Colonic mucosa (tissue), 4 donors: ENCODE measurements around the gene ANK3. TPM values are rescaled to one million over a fixed set of nuclear protein-coding genes. Genes with fewer than 3 reads are reported as not detected.

Experiments used
- DNase-seq: peaks from one replicate; pipeline ENCODE4 v3.0.0-alpha.2; 2020
- H3K27ac ChIP-seq: fragments of 200-600 bp; one replicate; pipeline ENCODE4 v1.8.0; 2021
- H3K27me3 ChIP-seq: fragments of 200-600 bp; one replicate; pipeline ENCODE4 v1.8.0; 2021
- H3K36me3 ChIP-seq: fragments of 200-600 bp; one replicate; pipeline ENCODE4 v1.8.0; 2021
- H3K4me1 ChIP-seq: fragments of 200-600 bp; one replicate; pipeline ENCODE4 v1.8.0; 2021; ENCODE audit warnings: mild to moderate bottlenecking
- H3K4me3 ChIP-seq: fragments of 200-600 bp; one replicate; pipeline ENCODE4 v1.8.0; 2021
- H3K9ac ChIP-seq, 2 donors: one replicate each; pipeline ENCODE4 v1.7.0; 2013; ENCODE audit warnings: control low read depth in 2 of 2, low read depth in 2 of 2, low read length in 2 of 2
- H3K9me3 ChIP-seq: fragments of 200-600 bp; one replicate; pipeline ENCODE4 v1.8.0; 2021
- CTCF ChIP-seq: fragments of 200-600 bp; IDR thresholded peaks from one replicate; pipeline ENCODE4 v1.8.0; 2022; ENCODE audit warnings: antibody characterized with exemption, mild to moderate bottlenecking
- intact Hi-C: fragments of 100-400 bp; cut with DNase I; formaldehyde crosslinking; loops from one replicate; pipeline ENCODE4 v1.14.1; 2022
- total RNA-seq, 2 donors: library from RNA; stranded (reverse); fragmentation: NEBNext Ultra II Directional in 1 of 2; extraction: Animal tissue kit (Norgen Biotek cat#: 25700) in 1 of 2; gene quantifications; one replicate each; pipeline ENCODE4 v1.2.1, GENCODE V29; 2021
- donor health status: healthy.
- donor health status: DM: no; HTN: no; CAD: no.
- donor health status: DM: no; HTN: no; CAD: no.

Gene ANK3
- total RNA-seq, 2 donors from 2014 or later = 34.6 to 82.8 TPM

DNA sequence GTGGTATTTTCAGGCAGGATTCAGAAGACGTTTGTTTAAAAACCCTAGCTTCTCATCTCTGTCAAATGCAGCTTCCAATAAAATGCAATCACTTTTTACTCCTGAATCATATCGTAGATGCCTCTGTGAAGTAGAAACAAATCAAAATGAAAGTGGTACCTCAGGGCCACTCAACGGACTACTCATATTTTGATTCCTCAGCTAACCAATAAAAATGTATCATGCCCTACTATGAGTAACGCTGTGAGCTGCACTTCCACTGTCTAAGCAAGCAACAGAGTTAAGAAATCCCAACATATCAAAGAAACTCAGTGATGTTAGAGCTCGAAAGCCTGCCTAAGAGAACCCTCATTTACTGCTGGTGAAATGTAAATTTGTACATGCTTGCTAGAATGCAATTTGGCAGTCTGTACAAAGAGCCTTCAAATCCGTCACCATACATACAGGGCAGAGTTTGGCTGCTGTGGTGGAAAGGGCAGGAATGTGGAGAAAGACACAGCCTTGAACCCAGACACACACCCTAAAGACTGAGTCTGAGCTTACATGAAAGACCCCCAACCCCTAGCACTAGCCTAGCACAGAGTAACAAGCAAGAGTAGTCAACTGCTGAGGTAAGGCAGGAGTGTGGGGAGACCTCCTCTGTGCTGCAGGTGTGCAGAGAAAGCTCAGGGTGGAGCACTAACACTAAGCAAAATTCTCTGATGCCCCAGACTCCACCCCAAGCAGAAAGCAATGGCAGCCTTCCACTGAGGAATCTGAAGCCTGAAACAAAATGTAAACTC lies 151.5 kb downstream of the ANK3 start:
- no peak overlapping the region for H3K4me3 ChIP-seq

DNA sequence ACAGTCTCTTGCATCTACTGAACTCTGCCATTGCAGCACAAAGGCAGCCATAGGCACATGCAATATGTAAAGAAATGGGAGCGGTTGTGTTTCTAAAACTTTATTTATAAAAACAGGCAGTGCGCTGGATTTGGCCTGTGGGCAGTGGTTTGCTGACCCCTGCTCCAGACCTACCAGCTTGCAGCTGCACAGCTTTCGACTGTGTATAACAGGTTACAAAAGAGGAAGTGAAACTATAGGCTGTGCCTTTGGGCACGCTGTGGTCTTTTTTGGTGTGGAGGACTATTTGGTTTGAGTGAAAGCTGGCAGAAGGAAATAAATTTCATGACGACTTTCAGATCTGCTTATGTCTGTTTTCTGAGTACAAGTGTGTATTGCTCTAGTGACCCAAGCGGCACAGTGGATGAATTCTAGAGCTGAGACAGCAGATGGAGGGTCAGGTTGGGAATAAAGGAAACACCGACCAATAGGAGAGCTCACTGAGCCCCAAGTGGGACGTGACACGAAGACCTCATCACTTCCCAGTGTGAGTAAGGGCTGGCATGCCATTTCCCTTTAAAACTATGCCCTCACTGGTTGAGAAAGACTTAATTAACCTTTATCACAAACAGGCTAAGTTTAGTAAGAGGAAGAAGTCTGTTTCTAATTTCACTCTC lies 152.7 kb downstream of the ANK3 start:
- intact Hi-C loops = loop anchor here (10.0 kb wide), 1 partner anchor 408 kb away; no protein-coding TSS in a partner anchor
- Histone ChIP-seq H3K4me3 (no peak overlapping the region), H3K9me3 (no peaks in the 10 kb centered on the region), H3K9ac (no peak overlapping the region), H3K27ac (no peak overlapping the region), H3K27me3 (no peaks in the 10 kb centered on the region), H3K36me3 (no peaks in the 10 kb centered on the region), H3K4me1 (no peaks in the 10 kb centered on the region)
- no peak for TF ChIP-seq CTCF
- DNase-seq = peak; percentile 23

More for the DNA sequence above, 151.5 kb downstream of the ANK3 start:
- Histone ChIP-seq H3K27ac (no peak overlapping the region), H3K9me3 (no peaks in the 10 kb centered on the region), H3K27me3 (no peaks in the 10 kb centered on the region), H3K36me3 (no peaks in the 10 kb centered on the region), H3K9ac (no peak overlapping the region), H3K4me1 (no peaks in the 10 kb centered on the region)
- DNase-seq = no peak
- no peak for TF ChIP-seq CTCF
- intact Hi-C loops = loop anchor here (10.0 kb wide), 1 partner anchor 407 kb away; no protein-coding TSS in a partner anchor

- Histone ChIP-seq H3K4me3 (no peak overlapping the region), H3K4me1 (no peaks in the 10 kb centered on the region), H3K36me3 (no peaks in the 10 kb centered on the region), H3K27me3 (no peaks in the 10 kb centered on the region), H3K9me3 (no peaks in the 10 kb centered on the region), H3K9ac (no peak overlapping the region), H3K27ac (no peak overlapping the region)
- TF ChIP-seq CTCF = no peak
- no peak for DNase-seq
- intact Hi-C loops = loop anchor here (10.0 kb wide), 1 partner anchor 410 kb away; no protein-coding TSS in a partner anchor
These were observed 154.7 kb downstream of the ANK3 start for GRCh38 chr10:60235001-60235400.

DNA sequence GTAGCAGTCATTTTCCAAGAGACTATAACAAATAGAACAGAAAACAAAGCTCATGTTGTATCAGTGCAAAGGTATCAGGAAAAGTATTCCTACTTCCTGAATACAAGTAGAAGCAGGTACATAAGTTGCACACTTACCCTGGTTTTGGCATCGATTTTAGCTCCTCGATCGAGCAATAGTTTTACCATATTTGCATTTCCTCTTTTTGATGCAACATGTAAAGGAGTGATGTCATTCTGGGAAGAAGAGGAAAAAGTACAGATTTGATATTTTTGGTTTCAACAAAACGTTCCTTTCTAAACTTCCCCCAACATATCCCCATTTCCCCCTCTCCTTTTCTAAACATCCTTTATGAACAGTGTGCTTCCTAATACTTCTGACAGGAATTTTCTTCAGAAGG lies 155.1 kb downstream of the ANK3 start:
- Histone ChIP-seq H3K9me3 (no peaks in the 10 kb centered on the region), H3K36me3 (no peaks in the 10 kb centered on the region)

More for the DNA sequence above, 155.1 kb downstream of the ANK3 start:
- no peak for DNase-seq
- intact Hi-C loops = loop anchor here (10.0 kb wide), 1 partner anchor 410 kb away; no protein-coding TSS in a partner anchor
- Histone ChIP-seq H3K27ac (no peak overlapping the region), H3K4me3 (no peak overlapping the region), H3K4me1 (no peaks in the 10 kb centered on the region), H3K27me3 (no peaks in the 10 kb centered on the region), H3K9ac (no peak overlapping the region)
- TF ChIP-seq CTCF = no peak
